Measurements from ENCODE around the gene RASD2. TPM values are rescaled to one million over a fixed set of nuclear protein-coding genes. Genes with fewer than 3 reads are reported as not detected.

Gene RASD2
- total RNA-seq, 3 donors from 2014 or later (not counting 1 experiment from before 2014, with no cell fraction given), result 0.20 to 0.64 (median 0.20) TPM

DNA sequence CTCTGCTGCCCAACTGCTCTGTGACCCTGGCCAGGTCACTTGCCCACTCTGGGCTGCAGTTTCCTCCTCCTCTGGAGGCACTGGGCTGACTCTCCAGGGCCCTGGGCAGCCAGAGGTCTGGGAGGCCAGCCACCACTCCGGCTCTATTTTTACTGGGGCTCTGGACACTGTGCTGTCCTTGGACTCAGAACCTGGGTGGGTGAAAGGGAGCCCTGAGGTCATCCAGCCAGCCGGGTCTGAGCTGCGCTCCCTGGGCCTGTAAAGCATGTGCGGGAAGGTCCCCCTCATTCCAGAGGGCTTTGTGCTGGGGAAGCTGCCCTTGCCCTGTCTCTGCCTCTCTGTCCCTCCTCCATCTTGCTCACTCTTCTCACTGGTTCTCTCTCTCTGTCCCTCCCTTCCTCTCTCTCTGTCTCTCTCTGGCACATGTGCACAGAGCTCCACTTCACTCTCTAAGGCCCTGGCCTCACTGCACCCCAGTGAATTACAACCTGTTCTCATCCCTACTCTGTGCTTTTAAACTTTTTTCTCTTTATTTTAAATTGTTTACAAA lies 51.9 kb downstream of the RASD2 start:
- Histone ChIP-seq H3K4me3 (ENCODE audit: low read length) (no peak overlapping the region), H3K4me1 (ENCODE audit: control insufficient read depth, insufficient read depth, low read length) (peaks cover 2% of the 10 kb centered on the region), H3K9me3 (ENCODE audit: control insufficient read depth, insufficient read depth, low read length) (no peaks in the 10 kb centered on the region), H3K36me3 (ENCODE audit: control insufficient read depth, insufficient read depth, low read length) (no peaks in the 10 kb centered on the region), H3K27ac (ENCODE audit: low read length) (no peak overlapping the region), H3K27me3 (ENCODE audit: control insufficient read depth, insufficient read depth, low read length) (no peaks in the 10 kb centered on the region)
- H3K27ac Mint-ChIP-seq, result no peak overlapping the region
- 95% methylated on average over 4 of the region's 4 CpGs for WGBS (ENCODE audit: insufficient coverage)
- H3K4me1 Mint-ChIP-seq, result no peaks in the 10 kb centered on the region
- no peaks in the 10 kb centered on the region for H3K36me3 Mint-ChIP-seq
- H3K4me3 Mint-ChIP-seq, result no peak overlapping the region
- ATAC-seq (no peak), DNase-seq (no peak)
- TF ChIP-seq, protein P1, sequence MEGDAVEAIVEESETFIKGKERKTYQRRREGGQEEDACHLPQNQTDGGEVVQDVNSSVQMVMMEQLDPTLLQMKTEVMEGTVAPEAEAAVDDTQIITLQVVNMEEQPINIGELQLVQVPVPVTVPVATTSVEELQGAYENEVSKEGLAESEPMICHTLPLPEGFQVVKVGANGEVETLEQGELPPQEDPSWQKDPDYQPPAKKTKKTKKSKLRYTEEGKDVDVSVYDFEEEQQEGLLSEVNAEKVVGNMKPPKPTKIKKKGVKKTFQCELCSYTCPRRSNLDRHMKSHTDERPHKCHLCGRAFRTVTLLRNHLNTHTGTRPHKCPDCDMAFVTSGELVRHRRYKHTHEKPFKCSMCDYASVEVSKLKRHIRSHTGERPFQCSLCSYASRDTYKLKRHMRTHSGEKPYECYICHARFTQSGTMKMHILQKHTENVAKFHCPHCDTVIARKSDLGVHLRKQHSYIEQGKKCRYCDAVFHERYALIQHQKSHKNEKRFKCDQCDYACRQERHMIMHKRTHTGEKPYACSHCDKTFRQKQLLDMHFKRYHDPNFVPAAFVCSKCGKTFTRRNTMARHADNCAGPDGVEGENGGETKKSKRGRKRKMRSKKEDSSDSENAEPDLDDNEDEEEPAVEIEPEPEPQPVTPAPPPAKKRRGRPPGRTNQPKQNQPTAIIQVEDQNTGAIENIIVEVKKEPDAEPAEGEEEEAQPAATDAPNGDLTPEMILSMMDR (IDR thresholded peaks at IDR 0.05), result no peak
- intact Hi-C loops (cut with micrococcal nuclease), result no loop called here
- H3K9me3 Mint-ChIP-seq, result no peaks in the 10 kb centered on the region
- H3K27me3 Mint-ChIP-seq (ENCODE audit: low read depth in 2 of 2), result no peaks in the 10 kb centered on the region

DNA sequence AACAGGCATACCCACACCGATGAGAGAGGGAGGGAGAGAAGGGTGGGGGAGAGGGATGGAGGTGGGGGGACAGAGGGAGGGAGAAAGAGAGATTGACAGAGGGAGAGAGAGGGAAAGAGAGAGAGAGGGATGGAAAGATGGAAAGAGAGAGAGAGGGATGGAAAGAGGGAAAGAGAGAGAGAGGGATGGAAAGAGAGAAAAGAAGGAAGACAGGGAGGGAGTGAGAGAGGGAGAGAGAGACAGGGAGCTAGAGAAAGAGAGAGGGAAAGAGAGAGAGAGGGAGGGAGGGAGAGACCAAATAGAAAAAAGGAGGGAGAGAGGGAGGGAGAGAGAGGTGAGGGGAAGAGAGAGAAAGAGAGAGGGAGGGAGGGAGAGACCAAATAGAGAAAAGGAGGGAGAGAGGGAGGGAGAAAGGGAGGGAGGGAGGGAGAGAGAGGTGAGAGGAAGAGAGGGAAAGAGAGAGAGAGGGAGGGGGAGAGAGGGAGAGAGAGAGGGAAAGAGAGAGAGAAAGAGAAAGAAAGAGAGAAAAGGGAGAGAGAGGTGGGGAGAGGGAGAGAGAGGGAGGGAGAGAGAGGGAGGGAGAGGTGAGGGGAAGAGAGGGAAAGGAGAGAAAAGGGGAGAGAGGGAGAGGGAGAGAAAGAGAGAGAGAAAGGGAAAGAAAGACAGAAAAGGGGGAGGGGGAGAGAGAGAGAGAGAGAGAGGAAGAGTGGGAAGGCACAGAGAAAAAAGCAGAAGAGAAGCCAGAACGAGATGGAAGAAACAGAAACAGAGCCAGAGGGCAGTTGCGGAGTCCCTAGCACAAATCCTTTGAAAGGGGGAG lies 52.6 kb downstream of the RASD2 start:
- Mint-ChIP-seq H3K36me3 (no peaks in the 10 kb centered on the region), H3K9me3 (no peaks in the 10 kb centered on the region), H3K4me3 (no peak overlapping the region), H3K4me1 (no peaks in the 10 kb centered on the region), H3K27ac (no peak overlapping the region), H3K27me3 (ENCODE audit: low read depth in 2 of 2) (no peaks in the 10 kb centered on the region)
- Histone ChIP-seq H3K27me3 (ENCODE audit: control insufficient read depth, insufficient read depth, low read length) (no peaks in the 10 kb centered on the region), H3K9me3 (ENCODE audit: control insufficient read depth, insufficient read depth, low read length) (no peaks in the 10 kb centered on the region), H3K4me1 (ENCODE audit: control insufficient read depth, insufficient read depth, low read length) (peaks cover 2% of the 10 kb centered on the region), H3K27ac (ENCODE audit: low read length) (no peak overlapping the region), H3K4me3 (ENCODE audit: low read length) (no peak overlapping the region), H3K36me3 (ENCODE audit: control insufficient read depth, insufficient read depth, low read length) (no peaks in the 10 kb centered on the region)
- ATAC-seq (no peak), DNase-seq (no peak)
- 68% methylated on average over 3 of the region's 3 CpGs for WGBS (ENCODE audit: insufficient coverage)
- intact Hi-C loops (cut with micrococcal nuclease), result no loop called here
- TF ChIP-seq, protein P1 (IDR thresholded peaks at IDR 0.05), result no peak

DNA sequence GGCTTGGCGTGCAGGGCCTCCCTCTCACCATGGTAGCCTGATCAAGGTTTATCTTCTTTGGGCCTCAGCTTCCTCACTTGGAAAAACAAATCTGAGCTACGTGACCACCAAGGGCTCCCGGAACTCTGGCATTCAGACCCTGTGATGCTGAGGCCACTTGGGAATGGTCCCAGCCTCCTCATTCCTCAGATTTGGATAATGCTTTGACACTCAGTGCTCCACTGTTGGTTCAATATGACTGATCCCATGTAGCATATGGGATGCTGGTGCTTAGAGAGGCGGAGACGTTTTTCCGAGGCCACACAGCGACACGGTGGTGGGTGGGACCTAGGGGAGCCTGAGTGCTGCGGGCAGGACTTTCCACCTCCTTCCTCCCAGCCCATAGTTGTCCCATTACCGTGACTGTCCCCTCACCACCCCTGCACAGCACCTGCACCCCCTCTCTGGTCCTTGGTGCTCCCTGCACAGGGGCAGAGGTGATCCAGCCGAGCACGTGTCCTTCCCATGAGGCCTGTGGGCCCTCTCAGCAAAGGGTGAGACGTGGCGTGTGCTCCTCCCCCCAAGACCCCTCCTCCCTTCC lies 53.4 kb downstream of the RASD2 start:
- Mint-ChIP-seq H3K9me3 (no peaks in the 10 kb centered on the region), H3K4me1 (no peaks in the 10 kb centered on the region), H3K27ac (no peak overlapping the region), H3K4me3 (no peak overlapping the region), H3K36me3 (no peaks in the 10 kb centered on the region), H3K27me3 (ENCODE audit: low read depth in 2 of 2) (no peaks in the 10 kb centered on the region)
- H3K4me3 ChIP-seq (ENCODE audit: low read length), result no peak overlapping the region
- no peaks in the 10 kb centered on the region for H3K27me3 ChIP-seq (ENCODE audit: control insufficient read depth, insufficient read depth, low read length)
- TF ChIP-seq, protein P1 (IDR thresholded peaks at IDR 0.05), result no peak
- DNase-seq (no peak), ATAC-seq (no peak)
- no peaks in the 10 kb centered on the region for H3K4me1 ChIP-seq (ENCODE audit: control insufficient read depth, insufficient read depth, low read length)
- H3K9me3 ChIP-seq (ENCODE audit: control insufficient read depth, insufficient read depth, low read length), result no peaks in the 10 kb centered on the region
- H3K36me3 ChIP-seq (ENCODE audit: control insufficient read depth, insufficient read depth, low read length), result no peaks in the 10 kb centered on the region
- no peak overlapping the region for H3K27ac ChIP-seq (ENCODE audit: low read length)
- 87% methylated on average over 14 of the region's 14 CpGs for WGBS (ENCODE audit: insufficient coverage)
- intact Hi-C loops (cut with micrococcal nuclease), result no loop called here

Data from natural killer cell (primary cell).